GM12801 (cell line): Measurements from ENCODE around the gene COX7A2.

ENCODE experiments used
- CTCF ChIP-seq: IDR thresholded peaks from one replicate; pipeline ENCODE4 v1.5.1; 2011; ENCODE audit warnings: control low read depth; ENCODE audit not compliant: insufficient read length; ENCODE audit errors: extremely low read depth

The COX7A2 gene

GRCh38 chr6:75230484-75231325, 12.9 kb downstream of the COX7A2 start:
- TF ChIP-seq CTCF, result no peak

GRCh38 chr6:75224303-75224926, 19.2 kb downstream of the COX7A2 start:
- TF ChIP-seq CTCF, result no peak

- TF ChIP-seq CTCF, result no peak
These were observed 20.2 kb downstream of the COX7A2 start for GRCh38 chr6:75223428-75223827.

GRCh38 chr6:75222261-75222660, 21.3 kb downstream of the COX7A2 start:
- no peak for TF ChIP-seq CTCF

GRCh38 chr6:75221116-75221515, 22.5 kb downstream of the COX7A2 start:
- TF ChIP-seq CTCF, result no peak

GRCh38 chr6:75220357-75220756, 23.2 kb downstream of the COX7A2 start:
- no peak for TF ChIP-seq CTCF

GRCh38 chr6:75219263-75219662, 24.3 kb downstream of the COX7A2 start:
- TF ChIP-seq CTCF, result no peak
